ENCODE measurements around the gene TARBP2.

TARBP2 gene

DNA sequence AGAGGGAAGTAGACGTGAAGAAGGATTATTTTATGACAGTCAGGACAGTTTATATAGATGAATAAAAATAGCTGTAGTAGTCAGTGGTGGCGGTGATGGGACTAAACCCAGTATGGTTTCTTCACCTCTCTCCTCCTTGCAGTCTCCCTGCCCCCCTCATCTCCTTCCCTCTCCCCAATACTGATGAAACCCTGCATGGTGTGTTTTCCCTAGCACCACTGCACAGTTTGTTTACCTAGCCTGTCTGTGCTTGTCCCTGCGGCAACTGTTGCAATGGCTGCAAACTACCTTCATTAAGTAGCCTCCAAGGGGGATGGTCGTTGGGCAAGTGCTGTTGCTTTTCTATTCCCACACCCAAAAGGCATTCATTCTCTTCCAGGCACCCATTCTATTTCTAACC, 34.4 kb upstream of the TARBP2 start:
- TF ChIP-seq, protein P1, sequence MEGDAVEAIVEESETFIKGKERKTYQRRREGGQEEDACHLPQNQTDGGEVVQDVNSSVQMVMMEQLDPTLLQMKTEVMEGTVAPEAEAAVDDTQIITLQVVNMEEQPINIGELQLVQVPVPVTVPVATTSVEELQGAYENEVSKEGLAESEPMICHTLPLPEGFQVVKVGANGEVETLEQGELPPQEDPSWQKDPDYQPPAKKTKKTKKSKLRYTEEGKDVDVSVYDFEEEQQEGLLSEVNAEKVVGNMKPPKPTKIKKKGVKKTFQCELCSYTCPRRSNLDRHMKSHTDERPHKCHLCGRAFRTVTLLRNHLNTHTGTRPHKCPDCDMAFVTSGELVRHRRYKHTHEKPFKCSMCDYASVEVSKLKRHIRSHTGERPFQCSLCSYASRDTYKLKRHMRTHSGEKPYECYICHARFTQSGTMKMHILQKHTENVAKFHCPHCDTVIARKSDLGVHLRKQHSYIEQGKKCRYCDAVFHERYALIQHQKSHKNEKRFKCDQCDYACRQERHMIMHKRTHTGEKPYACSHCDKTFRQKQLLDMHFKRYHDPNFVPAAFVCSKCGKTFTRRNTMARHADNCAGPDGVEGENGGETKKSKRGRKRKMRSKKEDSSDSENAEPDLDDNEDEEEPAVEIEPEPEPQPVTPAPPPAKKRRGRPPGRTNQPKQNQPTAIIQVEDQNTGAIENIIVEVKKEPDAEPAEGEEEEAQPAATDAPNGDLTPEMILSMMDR (IDR thresholded peaks at IDR 0.05; ENCODE audit: extremely low read depth, missing control alignments), result no peak
- DNase-seq (ENCODE audit: low spot score), result no peak

DNA sequence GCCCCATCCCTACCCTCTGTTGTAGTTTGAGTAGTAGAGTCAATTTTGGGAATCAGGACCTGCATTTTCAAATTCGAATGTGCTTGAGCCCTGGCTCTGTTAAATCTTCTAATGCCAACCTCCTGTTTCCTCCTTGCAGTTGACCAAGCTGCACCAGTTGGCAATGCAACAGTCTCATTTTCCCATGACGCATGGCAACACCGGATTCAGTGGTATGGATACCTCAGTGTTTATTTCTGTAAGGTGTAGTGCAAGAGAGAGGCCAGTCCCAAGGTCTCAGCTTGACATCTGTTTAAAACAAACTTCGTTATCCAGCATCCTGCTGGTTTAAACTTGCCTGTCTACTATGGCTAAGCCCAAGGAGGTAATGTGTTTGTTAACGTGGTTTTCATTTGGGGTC, 34.0 kb upstream of the TARBP2 start:
- no peak for DNase-seq (ENCODE audit: low spot score)

DNA sequence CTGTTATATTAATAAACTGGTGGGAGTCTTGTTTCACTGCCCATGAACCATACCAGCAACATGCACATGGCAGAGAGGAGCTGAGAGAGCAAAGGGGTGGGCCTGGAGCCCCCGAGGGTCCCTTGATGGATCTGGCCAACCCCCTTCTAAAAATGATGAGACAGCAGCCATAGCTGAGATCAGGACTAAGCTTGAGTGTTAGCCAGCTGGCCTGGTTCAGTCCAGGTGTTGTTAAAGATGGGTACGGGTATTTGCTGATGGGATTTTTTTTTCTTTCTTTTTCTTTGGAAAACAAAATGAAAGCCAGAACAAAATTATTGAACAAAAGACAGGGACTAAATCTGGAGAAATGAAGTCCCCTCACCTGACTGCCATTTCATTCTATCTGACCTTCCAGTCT, 33.2 kb upstream of the TARBP2 start:
- no peak for DNase-seq (ENCODE audit: low spot score)
- TF ChIP-seq, protein P1 (IDR thresholded peaks at IDR 0.05; ENCODE audit: extremely low read depth, missing control alignments), result no peak

More for the DNA sequence above, 34.0 kb upstream of the TARBP2 start:
- TF ChIP-seq, protein P1 (IDR thresholded peaks at IDR 0.05; ENCODE audit: extremely low read depth, missing control alignments), result no peak

DNA sequence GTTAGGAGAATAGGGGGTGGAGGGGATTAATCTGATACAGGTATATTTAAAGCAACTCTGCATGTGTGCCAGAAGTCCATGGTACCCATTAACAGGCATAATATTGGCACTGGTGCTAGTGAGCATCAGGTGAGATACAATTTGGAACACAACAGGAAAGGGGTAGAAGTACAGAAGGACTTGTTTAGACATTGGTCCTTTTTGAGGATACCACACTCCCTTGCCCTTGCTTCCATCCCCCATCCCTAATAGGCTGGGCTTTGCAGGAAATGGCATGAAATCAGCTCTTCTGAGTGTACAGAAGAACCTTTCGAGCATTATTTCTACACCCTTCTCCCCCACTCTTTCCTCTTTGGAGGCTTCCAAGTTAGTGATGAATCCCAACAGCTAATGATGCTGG, 32.8 kb upstream of the TARBP2 start:
- TF ChIP-seq, protein P1 (IDR thresholded peaks at IDR 0.05; ENCODE audit: extremely low read depth, missing control alignments), result no peak
- no peak for DNase-seq (ENCODE audit: low spot score)

DNA sequence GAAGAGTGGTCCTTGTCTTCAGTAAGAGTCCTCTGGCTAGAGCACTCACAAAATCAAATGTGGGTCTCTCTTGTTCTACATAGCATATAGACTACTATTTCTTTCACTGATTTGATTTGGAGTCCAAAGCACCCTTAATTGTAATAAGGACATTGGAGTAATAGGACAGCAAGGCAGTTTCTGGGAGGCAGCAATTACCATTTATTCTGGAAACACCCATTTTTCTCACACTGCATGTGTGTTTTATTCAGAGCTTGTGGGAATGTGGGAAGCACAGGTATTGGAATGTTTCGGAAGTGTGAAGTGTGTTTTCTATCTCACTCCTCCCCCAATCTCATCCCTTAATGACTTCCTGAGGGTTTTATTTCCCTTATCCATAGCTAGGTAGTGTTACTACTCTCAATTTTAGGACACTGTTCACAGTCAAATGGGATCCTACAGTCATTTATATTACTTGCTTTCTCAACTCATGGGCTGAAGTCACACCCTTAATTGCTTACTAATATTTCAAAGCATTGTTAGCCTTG, 29.0 kb upstream of the TARBP2 start:
- TF ChIP-seq, protein P1 (IDR thresholded peaks at IDR 0.05; ENCODE audit: extremely low read depth, missing control alignments), result no peak
- no peak for DNase-seq (ENCODE audit: low spot score)

DNA sequence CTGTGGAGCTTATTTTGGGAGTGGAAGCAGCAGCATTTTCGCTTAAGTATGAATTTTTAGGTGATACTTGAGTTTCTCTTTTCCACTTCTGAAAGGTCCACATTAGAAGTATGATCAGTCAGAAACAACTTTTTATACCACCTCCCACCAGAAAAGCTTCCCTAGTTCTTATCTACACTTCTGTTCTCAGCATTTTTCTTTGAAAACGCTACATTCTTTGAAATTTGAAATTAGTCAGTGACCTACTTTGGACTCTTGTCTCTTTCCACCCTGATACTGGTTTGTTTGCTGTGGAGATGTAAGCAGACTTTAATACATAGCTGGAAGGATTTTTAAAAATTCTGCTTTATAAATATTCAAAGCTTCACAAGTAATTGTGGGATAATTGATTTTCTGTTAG, 27.0 kb upstream of the TARBP2 start:
- DNase-seq (ENCODE audit: low spot score), result no peak
- TF ChIP-seq, protein P1 (IDR thresholded peaks at IDR 0.05; ENCODE audit: extremely low read depth, missing control alignments), result no peak

DNA sequence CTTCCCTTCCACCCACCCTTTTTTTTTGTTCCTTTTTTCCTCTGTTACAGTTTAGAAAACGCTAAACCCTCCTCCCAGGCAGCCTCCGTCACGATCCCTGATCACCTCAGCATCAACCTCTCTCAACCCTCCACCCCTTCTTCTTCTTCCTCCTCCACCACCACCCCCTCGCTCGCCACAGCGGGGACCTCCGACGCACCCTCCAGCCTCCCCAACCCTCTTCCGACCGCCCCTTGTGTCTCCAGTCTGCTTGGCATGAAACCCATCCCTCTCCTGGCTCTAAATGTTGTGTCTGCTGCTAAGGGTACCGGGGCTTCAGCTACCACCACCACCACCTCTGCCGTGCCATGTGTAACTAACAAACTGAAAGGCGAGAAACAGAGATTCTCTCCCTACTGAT, 26.3 kb upstream of the TARBP2 start:
- DNase-seq (ENCODE audit: low spot score), result no peak
- TF ChIP-seq, protein P1 (IDR thresholded peaks at IDR 0.05; ENCODE audit: extremely low read depth, missing control alignments), result no peak
